Measurements from ENCODE around the gene FOXA3.
A peak's percentile ranks its signal among the peaks of the same experiment; 100 is the strongest.

The FOXA3 gene

DNA sequence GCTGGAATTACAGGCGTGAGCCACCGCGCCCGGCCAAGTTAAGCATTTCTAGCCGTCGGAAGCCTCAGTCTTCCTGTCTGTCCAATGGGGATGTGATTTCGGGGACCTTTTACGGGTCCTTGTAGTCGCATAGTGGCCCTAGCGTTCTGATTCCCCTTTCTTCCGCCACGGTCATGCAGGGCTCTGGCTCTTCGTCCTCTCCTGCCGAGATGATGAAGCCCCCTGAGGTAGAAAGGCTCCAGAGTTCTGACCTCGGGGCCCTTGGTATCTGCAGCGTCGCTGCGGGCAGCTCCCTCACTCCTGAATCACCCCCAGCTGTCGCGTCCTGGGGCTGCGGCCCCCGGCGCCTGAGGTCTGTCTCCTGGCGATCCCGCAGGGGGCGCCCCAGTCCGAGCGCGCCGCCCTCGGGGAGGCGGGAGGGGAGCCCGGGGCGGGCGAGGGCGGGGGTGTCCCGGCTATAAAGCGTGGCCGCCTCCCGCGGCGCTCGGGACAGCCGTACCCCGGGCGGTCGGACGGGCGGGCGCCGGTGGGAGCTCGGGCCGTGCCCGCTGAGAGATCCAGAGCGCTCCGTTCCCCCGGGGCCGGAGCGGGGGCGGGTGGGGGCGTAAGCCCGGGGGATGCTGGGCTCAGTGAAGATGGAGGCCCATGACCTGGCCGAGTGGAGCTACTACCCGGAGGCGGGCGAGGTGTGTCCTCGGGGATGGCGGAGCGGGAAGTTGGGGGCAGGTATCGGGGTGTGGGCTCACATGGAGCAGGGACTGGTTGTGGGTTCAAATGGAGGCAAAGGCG lies at the start of gene FOXA3:
FOXA3 (plus strand) TSS at position 487 of the 789 bp plus-strand sequence; CDS start at position 618, 131 bp downstream.
- DNase-seq (ENCODE audit: low read depth, low spot score): no peak

DNA sequence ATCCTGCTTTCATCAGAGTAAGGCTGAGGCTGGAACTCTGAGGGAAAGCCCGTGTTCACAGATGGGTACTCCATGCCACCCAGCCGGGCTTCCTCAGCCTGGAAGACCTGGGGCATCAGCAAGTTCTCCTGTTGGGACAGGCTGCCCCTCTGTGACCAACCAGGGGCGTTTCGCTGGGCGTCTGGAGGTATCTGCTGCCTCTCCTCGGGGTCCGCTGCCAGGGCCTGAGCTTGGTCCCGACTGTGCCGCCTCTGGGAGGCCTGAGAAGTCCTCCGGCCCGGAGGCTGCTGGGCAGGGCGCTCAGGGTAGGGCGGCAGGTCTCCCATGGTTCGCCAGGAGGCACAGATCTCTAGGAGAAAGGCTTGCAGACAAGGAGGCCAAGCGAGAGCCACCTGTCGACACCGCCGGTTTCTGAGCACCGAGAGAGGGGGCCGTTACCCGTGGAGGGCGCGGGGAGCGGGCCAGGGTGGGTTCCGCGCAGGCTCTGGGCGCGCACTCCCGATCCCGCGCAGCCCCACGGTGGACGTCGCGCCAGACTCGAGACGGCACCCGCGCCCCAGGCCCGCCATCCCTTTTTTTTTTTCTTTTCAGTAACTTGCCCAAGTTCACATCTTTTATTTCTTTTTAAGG lies 49.2 kb upstream of the FOXA3 start, which contains the start of gene RSPH6A:
RSPH6A (minus strand) TSS at position 458 of the 630 bp plus-strand sequence; CDS start at position 326, 132 bp downstream.
- DNase-seq (ENCODE audit: low read depth, low spot score): no peak

DNA sequence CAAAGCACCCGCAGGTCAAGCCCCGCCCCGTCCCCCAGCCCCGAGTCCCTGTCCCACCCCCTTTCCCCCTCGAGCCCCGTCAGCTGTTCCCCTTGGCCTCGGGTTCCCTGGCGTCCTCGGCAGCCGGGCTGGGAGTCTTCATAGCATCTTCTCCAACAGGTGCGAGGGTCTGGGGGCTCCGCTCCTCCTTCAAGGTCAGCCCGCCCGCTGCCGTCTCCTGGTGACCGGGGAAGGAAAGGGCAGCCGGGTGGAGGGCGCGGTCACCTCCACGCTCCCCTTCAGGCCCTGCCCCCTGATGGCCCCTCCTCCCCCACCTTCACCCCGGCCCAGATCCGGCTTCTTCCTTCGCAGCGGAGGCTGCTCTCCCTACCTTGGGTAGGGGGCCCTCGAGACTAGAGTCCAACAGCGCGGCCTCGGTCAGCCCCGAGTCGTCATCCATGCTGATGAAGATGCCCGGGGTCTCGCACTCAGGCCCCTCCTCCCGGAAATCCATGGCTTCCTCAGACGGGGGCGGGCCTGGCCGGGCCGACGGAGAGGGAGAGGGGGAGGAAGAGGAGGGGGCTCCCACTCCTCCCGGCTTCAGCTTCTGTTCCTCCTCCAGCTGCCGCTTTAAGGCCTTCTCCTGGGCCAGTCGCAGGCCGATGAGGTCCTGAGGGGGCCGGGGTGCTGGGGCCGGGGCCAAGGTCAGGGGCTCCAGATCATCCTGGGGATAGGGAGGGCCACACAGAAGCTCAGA lies 48.5 kb upstream of the FOXA3 start:
- DNase-seq (ENCODE audit: low read depth, low spot score): no peak

DNA sequence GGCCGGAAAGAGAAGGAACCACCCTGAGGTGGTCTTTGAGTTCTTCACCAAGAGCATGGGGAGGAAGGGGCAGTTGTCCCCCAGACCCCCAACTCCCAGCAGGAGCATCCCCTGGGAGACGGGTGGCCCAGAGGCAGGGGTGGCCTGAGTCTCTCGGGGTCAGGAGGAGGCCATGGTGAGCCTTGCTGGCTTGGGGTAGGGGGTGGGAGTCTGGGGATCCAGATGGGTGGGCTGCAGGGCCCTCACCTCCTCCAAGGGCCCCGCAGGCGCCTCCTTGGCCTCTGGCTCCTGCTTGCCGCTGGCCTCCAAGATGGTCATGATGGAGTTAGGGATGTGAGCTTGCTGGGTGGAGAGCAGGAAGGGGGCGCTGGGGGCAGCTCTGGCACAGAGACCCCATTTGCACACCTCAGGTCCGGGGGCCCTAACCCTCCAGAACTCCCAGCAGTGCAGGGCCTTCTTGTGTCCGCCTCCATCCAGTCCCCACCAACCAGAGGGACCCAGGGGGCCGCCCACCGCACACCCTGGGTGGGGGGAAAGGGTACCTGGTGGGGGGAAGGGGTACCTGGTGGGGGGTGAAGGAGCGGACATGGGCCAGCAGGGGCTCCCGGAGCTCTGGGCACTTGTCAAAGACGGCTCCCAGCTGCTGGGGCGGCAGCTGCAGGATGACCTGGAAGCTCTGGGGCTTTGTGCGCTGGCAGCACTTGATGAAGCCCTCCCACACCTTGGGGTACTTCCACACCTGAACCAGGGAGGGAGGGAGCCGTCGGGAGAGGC lies 47.7 kb upstream of the FOXA3 start:
- DNase-seq (ENCODE audit: low read depth, low spot score): no peak

DNA sequence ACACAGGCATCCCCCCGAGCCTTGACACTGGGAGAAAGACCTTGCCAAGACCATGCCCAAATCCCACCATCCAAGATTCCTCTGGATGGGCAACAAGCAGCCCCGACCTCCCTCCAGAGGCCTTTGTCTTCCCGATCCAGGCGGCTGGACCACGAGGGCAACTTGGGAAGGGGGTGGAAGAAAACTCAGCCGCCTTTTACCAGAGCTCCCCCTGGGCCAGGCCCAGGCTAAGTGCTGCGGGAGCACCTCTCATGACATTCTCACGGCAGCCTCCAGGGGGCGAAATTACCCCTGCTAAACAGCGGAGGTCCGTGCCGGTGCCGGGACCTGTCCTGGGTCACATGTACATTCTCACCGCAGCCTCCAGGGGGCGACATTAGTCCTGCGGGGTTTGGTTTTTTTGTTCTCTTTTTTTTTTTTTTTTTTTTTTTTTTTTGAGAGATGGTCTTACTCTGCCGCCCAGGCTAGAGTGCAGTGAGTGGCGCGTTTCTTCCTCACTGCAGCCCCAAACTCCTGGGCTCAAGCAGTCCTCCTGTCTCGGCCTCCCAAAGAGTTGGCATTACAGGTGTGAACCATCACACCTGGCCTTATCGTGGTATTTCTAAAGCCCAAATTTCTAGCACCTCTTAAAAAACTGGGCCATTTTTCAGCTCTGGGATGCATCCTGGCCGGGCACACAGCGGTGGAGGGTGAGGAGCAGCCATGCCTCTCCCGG lies 47.0 kb upstream of the FOXA3 start:
- peak; percentile 93 for DNase-seq (ENCODE audit: low read depth, low spot score)

DNA sequence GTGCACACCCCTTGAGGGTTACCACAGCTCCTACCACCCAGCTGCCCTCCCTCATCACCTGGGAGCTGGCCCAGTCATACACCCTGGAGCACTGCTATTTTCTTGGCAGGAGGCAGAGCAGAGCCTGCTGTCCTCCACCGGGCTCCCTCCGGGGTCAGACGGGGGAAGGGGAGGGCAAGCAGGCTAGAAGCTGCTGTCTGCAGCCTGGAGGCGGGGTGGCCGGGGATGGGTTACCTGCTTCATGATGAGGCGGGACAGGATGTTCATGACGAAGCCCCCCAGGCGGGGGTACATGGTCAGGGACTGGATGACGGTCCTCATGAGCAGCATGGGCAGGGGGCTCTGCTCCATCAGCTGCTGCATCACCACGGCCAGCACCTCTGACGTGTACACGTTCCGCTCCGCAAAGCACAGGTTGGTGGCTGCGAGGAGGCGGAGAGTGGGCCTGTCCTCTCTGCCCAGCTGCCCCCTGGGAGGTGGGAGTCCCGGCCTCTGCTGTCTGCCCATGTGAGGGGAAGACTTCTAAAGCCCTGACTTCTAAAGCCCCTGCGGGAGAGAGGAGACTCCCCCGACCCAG lies 46.3 kb upstream of the FOXA3 start:
- DNase-seq (ENCODE audit: low read depth, low spot score): no peak

DNA sequence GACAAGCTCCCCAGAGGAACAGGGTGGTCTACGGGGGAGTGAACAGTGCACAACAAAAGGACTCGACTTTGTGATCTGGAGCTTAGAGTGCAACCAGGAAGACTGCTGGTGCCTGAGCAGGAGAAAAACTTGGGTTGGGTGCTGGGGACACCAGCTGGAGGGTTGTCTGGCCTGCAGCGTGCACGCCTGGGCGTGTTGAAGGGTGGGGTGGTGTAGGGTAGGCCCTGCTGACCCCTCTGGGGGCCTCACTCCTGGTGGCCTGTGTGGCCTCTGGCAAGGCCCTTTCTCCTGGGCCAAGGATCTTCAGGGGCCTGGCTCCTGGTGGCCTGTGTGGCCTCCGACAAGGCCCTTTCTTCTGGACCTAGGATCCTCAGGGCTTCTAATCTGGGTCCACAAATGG lies 44.4 kb upstream of the FOXA3 start:
- DNase-seq (ENCODE audit: low read depth, low spot score): no peak

DNA sequence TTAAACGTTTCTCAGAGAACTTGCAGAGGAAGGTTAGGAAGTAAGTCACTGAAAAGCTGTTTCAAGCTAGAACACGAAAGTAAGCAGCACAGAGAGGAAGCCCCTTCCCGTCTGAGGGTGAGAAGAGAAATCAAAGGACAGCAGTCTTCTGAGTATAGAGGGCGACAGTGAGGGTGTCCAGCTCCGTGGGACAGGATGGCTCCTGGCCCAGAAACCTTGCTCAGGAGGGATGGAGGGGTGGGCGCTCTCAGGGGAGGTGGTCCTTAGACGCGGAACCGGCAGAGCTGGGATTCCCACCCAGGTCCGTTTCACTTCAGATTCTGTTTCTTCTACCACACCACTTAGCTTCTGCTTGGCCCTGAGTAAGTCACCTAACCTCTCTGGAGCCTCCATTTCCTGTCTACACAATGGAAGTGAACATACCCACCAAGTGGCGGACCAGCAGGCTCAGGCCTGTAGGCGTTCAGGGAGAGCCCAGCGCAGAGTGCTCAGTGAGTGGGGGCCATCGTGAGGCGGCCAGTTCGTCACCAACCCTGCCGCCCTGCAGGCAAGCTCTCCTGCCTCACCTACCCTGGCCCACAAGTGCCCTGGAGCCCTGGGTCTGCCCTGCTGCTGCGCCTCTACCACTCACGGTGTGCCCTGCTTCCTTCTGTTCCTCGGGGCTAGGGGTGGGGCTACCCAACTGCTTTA lies 43.6 kb upstream of the FOXA3 start:
- DNase-seq (ENCODE audit: low read depth, low spot score): no peak

DNA sequence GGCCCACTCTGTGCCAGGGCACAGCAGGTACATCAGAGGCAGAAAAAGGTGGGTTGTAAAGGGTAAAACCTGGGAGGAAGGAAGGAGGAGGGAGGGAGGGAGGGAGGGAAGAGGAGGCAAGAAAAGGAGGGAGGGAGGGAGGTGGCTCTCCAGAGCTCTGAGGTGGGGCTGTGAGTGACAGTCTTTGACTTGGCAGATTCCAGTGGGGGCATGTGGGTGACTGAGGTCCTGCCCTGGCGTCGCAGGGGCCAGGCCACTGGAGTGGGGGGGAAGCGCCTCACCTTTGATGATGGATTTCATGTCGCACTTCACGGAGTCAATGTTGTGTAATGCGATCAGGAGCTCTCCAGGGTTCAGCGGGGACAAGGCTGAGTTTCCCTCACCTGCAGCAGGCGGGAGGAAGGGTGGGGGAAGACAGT lies 43.0 kb upstream of the FOXA3 start:
- DNase-seq (ENCODE audit: low read depth, low spot score): no peak

DNA sequence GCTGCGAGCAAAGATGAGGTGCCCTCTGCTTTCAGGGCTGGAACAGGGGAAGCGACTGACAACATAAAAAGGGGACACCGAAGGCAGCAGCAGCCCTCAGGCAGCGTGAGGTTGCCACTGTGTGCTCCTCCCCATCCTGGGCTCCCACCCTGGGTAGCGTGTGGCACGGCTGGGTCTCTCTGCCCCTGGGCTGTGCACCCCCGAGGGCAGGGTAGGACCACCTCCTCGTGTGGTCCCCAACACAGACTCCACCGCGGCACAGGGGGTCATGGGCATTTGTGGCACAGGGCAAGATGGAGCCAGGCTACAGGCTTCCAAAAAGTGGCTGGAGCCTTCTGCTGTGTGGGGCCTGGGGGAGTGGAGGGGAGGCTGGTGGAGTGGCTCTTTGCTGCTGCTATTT lies 42.6 kb upstream of the FOXA3 start:
- no peak for DNase-seq (ENCODE audit: low read depth, low spot score)

DNA sequence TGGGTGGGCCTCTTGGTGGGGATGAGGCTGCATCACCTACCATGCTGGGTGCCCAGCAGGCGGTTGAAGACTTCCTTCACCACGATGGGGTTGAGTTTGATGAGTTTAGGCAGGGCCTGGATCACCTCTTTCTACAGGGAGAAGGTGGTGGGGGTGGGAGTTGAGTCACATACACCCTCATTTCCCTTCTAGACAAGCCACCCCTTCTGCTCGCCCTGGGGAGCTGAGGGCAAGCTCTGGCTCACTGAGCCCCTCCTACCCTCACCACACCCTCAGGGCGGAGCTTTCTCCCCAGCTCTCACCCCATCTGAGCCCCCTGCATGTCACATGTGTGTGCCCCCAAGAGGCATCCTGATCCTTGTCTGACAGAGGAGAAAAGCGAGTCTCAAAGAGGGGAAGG lies 41.4 kb upstream of the FOXA3 start:
- DNase-seq (ENCODE audit: low read depth, low spot score): no peak

DNA sequence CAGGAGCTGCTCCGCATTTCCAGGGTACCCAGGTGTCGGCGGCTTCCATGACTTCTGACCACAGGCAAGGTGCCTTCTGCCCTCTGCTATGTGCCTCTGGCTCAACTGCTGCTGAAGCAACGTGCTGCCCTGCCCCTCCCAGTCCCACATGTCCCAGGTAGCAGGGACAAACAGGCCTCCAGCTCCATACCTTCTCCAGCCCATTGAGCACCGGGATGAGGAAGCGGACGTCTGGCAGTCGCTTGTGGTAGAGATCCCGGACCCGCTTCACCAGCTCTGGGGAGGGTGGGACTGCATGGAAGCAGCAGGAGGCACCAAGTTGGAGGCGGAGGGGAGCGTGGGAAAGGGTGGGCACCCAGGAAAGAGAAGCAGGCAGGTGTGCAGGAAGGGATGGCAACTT lies 40.9 kb upstream of the FOXA3 start:
- no peak for DNase-seq (ENCODE audit: low read depth, low spot score)

DNA sequence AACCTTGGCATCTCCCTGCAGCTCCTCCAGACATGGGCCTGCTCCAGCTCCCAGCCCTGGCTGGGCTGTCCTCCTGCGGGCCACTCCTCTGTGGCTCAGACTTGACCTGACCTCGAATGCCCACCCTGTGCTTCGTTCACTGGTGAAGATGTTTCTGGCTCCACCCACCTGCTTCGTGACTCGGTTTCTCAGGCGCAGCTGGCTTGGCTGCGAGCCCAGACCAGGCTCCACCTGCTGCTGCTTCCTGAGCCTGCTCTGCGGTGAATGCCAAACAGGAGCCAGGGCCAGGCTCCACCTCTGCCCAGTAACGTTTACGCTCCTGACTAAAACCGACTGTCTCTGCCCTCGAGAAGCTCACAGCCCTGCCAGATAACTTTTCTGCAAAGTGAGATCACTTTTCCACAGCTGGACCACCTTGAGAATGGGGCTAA lies 40.1 kb upstream of the FOXA3 start:
- DNase-seq (ENCODE audit: low read depth, low spot score): no peak

DNA sequence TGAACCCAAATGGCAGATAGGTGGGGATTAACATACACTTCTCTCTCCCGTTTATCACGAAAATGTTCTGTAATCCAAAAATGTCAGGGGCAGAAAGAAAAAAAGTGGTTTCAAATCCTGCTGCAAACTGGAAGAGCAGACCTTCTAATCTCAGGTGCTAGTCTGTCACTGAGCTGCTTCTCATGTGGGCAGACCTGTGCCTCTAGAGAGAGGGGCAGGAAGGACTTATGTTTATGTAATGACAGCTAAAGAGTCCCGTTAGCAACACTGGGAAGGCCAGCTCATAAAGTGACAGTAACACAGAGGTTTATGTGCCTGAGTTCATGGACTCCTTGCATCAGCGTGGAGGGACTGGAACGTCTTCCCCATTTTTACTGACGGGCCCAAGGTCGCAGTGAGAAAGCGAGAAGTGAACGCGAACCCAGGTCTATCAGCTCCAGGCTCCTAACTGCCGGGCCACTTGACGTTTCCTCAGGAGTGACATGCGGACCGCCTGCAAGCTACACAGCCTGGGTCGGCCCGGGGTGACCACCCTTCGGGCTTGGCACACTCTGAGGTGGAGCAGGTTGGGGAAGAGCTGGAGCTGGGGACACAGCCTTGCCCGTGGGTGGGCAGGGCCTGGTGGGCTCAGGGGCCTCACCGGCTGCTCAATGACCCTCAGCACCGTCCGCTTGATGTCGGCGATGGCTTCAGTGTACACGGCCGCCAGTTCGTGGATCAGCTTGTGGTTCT lies 39.4 kb upstream of the FOXA3 start:
- DNase-seq (ENCODE audit: low read depth, low spot score): no peak

DNA sequence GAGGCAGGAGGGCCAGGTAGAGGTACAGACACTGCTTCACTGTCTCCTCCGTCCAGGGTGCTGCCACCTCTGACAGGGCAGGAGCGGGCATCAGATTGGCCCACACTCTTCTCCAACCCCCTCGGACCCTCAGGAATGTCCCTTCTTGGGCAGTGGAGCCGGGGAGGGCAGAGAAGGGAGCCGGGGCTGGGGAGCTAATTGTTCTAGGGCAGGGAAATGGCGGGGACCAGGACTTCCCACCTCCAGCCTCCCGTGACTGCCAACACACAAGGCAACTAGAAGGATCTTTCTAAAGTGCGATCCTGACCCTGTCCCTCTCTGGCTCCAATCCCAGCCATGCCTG lies 38.9 kb upstream of the FOXA3 start:
- DNase-seq (ENCODE audit: low read depth, low spot score): no peak

DNA sequence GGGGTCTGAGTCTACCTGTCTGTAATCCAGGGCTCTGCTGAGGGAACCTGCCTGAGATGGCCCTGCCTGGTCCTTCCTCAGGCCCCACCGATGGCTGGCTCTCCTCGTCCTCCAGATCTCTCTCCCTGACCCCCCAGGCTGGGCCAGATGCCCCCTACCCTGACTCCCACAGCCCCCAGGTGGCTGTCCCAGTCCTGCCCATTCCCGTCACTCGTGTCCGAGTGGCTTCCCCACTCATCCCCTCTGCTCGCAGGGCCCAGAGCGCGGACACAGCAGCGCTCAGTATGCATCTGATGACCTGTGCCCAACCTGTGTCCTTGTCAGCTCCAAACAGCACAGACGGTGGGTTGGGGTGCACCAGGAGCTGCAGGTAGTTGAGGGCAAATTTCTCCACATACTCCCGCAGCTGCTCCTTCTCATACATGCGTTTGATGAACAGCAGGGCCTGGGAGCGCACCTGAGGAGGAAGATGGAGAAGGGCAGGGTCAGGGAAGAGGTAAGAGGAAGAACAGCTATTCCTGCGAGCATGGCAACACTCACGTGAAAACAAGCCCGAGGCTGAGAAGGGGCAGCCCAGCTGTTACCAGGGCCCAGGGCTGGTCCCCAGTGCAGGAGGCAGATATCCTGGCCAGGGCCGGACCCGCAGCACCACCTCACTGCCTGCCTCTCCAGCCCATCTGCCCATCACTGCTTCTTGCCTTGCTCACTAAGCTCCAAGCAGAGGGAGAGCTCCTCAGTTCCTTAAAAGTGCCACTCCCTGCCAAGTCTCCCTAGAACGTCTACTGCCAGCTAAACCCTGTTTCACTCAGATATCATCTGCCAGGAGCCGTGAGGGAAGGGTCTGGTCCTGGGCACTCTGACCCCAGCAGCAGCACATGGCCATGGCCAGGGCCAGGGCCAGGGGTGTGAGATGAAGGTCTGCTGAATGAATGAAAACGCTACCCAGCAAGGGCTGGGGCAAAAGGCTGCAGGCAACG lies 37.9 kb upstream of the FOXA3 start:
- no peak for DNase-seq (ENCODE audit: low read depth, low spot score)

DNA sequence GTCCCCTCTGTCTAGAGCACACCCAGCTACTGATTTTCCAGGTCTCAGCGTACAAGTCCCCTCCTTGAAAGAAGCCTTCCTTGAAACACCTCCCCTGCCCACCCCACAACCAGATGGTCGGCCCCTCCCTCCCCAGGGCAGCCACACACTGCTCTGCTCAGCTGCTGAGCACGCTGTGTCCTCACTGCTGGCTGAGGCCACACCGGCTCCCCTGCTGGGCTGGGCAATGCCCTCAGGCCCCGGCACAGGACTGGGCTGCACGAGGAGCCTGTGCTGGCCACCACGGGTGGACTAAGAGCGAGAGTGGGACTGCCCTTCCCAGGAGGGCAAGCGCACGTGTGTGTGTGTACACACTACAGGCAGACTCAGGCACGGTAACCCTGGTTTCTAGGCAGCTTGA lies 37.2 kb upstream of the FOXA3 start:
- DNase-seq (ENCODE audit: low read depth, low spot score): no peak

DNA sequence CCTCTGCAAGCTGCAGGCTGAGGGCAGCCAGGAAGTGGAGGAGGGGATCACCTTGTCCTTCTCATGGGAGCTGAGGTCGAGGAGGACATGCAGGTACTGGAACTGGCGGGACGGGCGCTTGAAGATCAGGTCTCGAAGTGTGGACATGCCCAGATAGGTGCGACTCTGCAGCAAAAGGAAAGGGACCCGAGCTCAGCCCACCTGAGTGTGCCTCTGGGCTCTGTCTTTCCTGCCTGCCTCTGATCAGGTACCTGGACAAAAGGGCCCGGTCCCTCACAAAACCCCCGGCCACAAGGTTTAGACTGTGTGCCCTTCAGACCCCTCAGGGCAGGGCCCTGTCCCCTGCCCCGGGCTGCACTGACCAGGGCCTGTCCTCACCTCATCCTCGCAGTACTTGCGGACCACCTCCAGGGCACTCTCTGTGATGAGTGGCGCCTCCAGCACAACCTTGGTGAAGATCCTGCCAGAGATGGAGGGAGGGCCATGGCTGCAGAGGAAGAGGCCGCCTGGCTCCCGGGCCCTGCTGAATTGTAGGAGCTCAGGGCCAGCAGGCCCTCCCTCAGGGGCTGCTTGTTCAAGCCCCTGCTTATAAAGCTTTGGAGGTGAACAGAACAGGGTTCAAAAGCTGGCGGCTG lies 36.5 kb upstream of the FOXA3 start:
- no peak for DNase-seq (ENCODE audit: low read depth, low spot score)
